A375 (cell line): Measurements from ENCODE around the gene THSD4. TPM values are rescaled to one million over a fixed set of nuclear protein-coding genes. Genes with fewer than 3 reads are reported as not detected.

Experiments
- total RNA-seq: library from RNA; depleted of rRNA; stranded (reverse); fragments of >200 nt; shearing (Covaris generic); gene quantifications from 2 replicates; pipeline ENCODE4 v1.2.3, GENCODE V29; 2014; rRNA removed

The THSD4 gene
- total RNA-seq, result 26.4 and 33.2 TPM in 2 replicates

GRCh38 chr15:71114887-71115566 is at the start of gene THSD4:
Gene THSD4, plus strand, starts transcription at chr15:71115471.

GRCh38 chr15:71810256-71811035 is 695.2 kb downstream of the THSD4 start, which contains the start of gene NR2E3:
Gene NR2E3, plus strand, starts transcription at chr15:71810554. Its CDS starts 190 bp downstream, at chr15:71810744.

Other genes starting within 250 kb of the THSD4 start
- gene THAP10, start 223.0 kb upstream of the THSD4 start, total RNA-seq, result 2.2 and 3.7 TPM in 2 replicates
- gene LRRC49, start 222.6 kb upstream of the THSD4 start, total RNA-seq, result 9.9 and 17.5 TPM in 2 replicates